Panc1 (cell line): ENCODE measurements around the gene ENGASE. TPM values are rescaled to one million over a fixed set of nuclear protein-coding genes. Genes with fewer than 3 reads are reported as not detected.

Source experiments
- ATAC-seq: fragments of 200-7000 bp; cut with Tn5 transposase; 2 replicates; pipeline ENCODE4 v1.9.1; 2020; ENCODE audit warnings: mild to moderate bottlenecking, moderate library complexity
- BruUV-seq: library from RNA; stranded (reverse); fragments of 400-500 nt; replicated peaks from 2 replicates; lab custom pipeline; 2021; lab: Mats Ljungman, UMichigan
- CTCF ChIA-PET: fragments of 300-600 bp; sonication (Branson Sonifier 250); formaldehyde crosslinking; loops from one replicate; lab custom pipeline; 2022; ENCODE audit warnings: antibody characterized with exemption; lab: Charles Lee
- POLR2A ChIA-PET: fragments of 300-600 bp; sonication (Branson Sonifier 250); formaldehyde crosslinking; loops from one replicate; lab custom pipeline; 2022; ENCODE audit warnings: antibody characterized with exemption; lab: Charles Lee
- DNase-seq: peaks from one replicate; pipeline ENCODE4 v3.0.0-alpha.2; 2010; ENCODE audit warnings: low read depth, low spot score
- H3K27ac ChIP-seq: 2 replicates; pipeline ENCODE4 v1.5.1; 2011; ENCODE audit warnings: mild to moderate bottlenecking, low read length, inconsistent platforms
- H3K27me3 ChIP-seq: fragments of 200-500 bp; sonication (Bioruptor generic); 2 replicates; pipeline ENCODE4 v1.6.0; 2014; ENCODE audit warnings: low read length, inconsistent platforms; ENCODE audit not compliant: control insufficient read depth, insufficient read depth
- H3K36me3 ChIP-seq: fragments of 200-500 bp; sonication (Bioruptor generic); 2 replicates; pipeline ENCODE4 v1.5.1; 2014; ENCODE audit warnings: inconsistent platforms, mild to moderate bottlenecking, low read length, moderate library complexity; ENCODE audit not compliant: control insufficient read depth, insufficient read depth
- H3K4me1 ChIP-seq: 2 replicates; pipeline ENCODE4 v1.5.1; 2011; ENCODE audit warnings: inconsistent platforms, mild to moderate bottlenecking, low read length, moderate library complexity; ENCODE audit not compliant: control insufficient read depth, insufficient read depth
- H3K4me3 ChIP-seq, 2 experiments: 2 replicates each; pipeline ENCODE4 v1.5.1; 2011 to 2012; ENCODE audit warnings: low read depth in 2 of 2, low read length in 2 of 2, mild to moderate bottlenecking in 2 of 2, inconsistent platforms in 1 of 2, moderate library complexity in 1 of 2
- H3K9me3 ChIP-seq: fragments of 200-500 bp; sonication (Bioruptor generic); 2 replicates; pipeline ENCODE4 v1.5.1; 2014; ENCODE audit warnings: low read depth, mild to moderate bottlenecking, inconsistent platforms, low read length, moderate library complexity; ENCODE audit not compliant: control insufficient read depth, insufficient read depth
- CTCF ChIP-seq: fragments of 450-650 bp; IDR thresholded peaks from 2 replicates; pipeline ENCODE4 v1.5.1; 2017; ENCODE audit warnings: mild to moderate bottlenecking
- POLR2AphosphoS5 ChIP-seq: IDR thresholded peaks from 2 replicates; pipeline ENCODE4 v1.6.1; 2012; ENCODE audit warnings: mild to moderate bottlenecking, low read depth, low read length, moderate library complexity
- SIN3A ChIP-seq: IDR thresholded peaks from 2 replicates; pipeline ENCODE4 v1.6.1; 2012; ENCODE audit warnings: low read depth, mild to moderate bottlenecking, low read length, moderate library complexity, borderline replicate concordance; ENCODE audit not compliant: insufficient read depth
- TCF7L2 ChIP-seq: IDR thresholded peaks from 2 replicates; pipeline ENCODE4 v1.6.1; 2011; ENCODE audit warnings: mild to moderate bottlenecking, low read depth, low read length, inconsistent platforms
- in situ Hi-C: cut with HindIII; loops from 2 replicates; pipeline ENCODE4 v1.10.0; 2016; ENCODE audit warnings: low sequenced_read_pairs, low pct_unique_long_range_greater_than_20kb
- intact Hi-C: fragments of 100-400 bp; cut with micrococcal nuclease; formaldehyde crosslinking; loops from one replicate; pipeline ENCODE4 v1.10.0; 2022; ENCODE audit not compliant: unreplicated experiment
- total RNA-seq: library from RNA; stranded (reverse); gene quantifications from one replicate; pipeline ENCODE4 v1.2.1, GENCODE V29; 2021; ENCODE audit not compliant: unreplicated experiment
- TF ChIP-seq, protein P1 (sequence below), 2 experiments: IDR thresholded peaks; 2 replicates each; pipeline ENCODE4 v1.6.1; 2011 to 2012; ENCODE audit warnings: low read depth in 2 of 2, control low read depth in 1 of 2, low read length in 1 of 2, mild to moderate bottlenecking in 1 of 2, moderate library complexity in 1 of 2; ENCODE audit not compliant: insufficient read depth in 1 of 2

Gene ENGASE
- total RNA-seq, 1 experiment from 2014 or later: 32.3 TPM

- no TSS peak for BruUV-seq
- ChIA-PET POLR2A (no interaction called here), CTCF (interaction anchor here (0.6 kb wide), 1 partner anchor 47 kb away, joined by 4 read pairs; no protein-coding TSS in a partner anchor)
- no peaks in the 10 kb centered on the region; the same call in 1 of the 2 replicates for H3K27me3 ChIP-seq
- TF ChIP-seq TCF7L2: no peak
- TF ChIP-seq POLR2AphosphoS5: no peak
- no peak for TF ChIP-seq SIN3A
- TF ChIP-seq, protein P1, sequence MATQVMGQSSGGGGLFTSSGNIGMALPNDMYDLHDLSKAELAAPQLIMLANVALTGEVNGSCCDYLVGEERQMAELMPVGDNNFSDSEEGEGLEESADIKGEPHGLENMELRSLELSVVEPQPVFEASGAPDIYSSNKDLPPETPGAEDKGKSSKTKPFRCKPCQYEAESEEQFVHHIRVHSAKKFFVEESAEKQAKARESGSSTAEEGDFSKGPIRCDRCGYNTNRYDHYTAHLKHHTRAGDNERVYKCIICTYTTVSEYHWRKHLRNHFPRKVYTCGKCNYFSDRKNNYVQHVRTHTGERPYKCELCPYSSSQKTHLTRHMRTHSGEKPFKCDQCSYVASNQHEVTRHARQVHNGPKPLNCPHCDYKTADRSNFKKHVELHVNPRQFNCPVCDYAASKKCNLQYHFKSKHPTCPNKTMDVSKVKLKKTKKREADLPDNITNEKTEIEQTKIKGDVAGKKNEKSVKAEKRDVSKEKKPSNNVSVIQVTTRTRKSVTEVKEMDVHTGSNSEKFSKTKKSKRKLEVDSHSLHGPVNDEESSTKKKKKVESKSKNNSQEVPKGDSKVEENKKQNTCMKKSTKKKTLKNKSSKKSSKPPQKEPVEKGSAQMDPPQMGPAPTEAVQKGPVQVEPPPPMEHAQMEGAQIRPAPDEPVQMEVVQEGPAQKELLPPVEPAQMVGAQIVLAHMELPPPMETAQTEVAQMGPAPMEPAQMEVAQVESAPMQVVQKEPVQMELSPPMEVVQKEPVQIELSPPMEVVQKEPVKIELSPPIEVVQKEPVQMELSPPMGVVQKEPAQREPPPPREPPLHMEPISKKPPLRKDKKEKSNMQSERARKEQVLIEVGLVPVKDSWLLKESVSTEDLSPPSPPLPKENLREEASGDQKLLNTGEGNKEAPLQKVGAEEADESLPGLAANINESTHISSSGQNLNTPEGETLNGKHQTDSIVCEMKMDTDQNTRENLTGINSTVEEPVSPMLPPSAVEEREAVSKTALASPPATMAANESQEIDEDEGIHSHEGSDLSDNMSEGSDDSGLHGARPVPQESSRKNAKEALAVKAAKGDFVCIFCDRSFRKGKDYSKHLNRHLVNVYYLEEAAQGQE (IDR thresholded peaks at IDR 0.05; ENCODE audit: insufficient read depth in 1 of 2, low read depth in 2 of 2, low read length in 1 of 2): no peak
- no peak for TF ChIP-seq CTCF
- H3K4me3 ChIP-seq: no peak overlapping the region
- no peak overlapping the region for H3K27ac ChIP-seq
- H3K36me3 ChIP-seq: no peaks in the 10 kb centered on the region
- no peaks in the 10 kb centered on the region for H3K4me1 ChIP-seq
- ATAC-seq (no peak), DNase-seq (no peak)
- in situ Hi-C loops (no loop called here), intact Hi-C loops (no loop called here)
- no peaks in the 10 kb centered on the region for H3K9me3 ChIP-seq
These were observed 27.7 kb upstream of the ENGASE start for GRCh38 chr17:79046916-79047280.

DNA sequence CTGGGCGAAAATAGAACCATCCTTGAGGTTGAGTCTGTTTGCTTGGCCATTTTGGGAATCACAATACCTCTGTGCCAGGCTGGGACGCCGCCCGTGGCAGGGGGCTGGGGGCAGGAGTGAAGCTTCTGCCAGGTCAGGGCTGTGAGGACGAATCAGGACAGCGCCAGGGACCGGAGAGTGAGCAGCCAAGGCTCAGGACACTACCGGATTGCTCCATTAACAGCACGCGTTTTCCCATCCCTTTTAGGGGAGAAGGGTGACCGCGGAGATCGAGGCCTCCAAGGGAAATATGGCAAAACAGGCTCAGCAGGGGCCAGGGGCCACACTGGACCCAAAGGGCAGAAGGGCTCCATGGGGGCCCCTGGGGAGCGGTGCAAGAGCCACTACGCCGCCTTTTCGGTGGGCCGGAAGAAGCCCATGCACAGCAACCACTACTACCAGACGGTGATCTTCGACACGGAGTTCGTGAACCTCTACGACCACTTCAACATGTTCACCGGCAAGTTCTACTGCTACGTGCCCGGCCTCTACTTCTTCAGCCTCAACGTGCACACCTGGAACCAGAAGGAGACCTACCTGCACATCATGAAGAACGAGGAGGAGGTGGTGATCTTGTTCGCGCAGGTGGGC lies 27.2 kb upstream of the ENGASE start:
- TF ChIP-seq, protein P1 (IDR thresholded peaks at IDR 0.05; ENCODE audit: insufficient read depth in 1 of 2, low read depth in 2 of 2, low read length in 1 of 2): no peak
- no peak for TF ChIP-seq CTCF
- TF ChIP-seq POLR2AphosphoS5: no peak
- no peak for TF ChIP-seq TCF7L2
- TF ChIP-seq SIN3A: no peak
- CTCF ChIA-PET: interaction anchor here (0.6 kb wide), 1 partner anchor 47 kb away, joined by 4 read pairs; no protein-coding TSS in a partner anchor
- no peak for DNase-seq
- Histone ChIP-seq H3K27ac (no peak overlapping the region), H3K27me3 (no peaks in the 10 kb centered on the region; the same call in 1 of the 2 replicates), H3K4me3 (no peak overlapping the region), H3K36me3 (no peaks in the 10 kb centered on the region), H3K9me3 (no peaks in the 10 kb centered on the region), H3K4me1 (no peaks in the 10 kb centered on the region)
- POLR2A ChIA-PET: no interaction called here
- no TSS peak for BruUV-seq
- intact Hi-C loops (no loop called here), in situ Hi-C loops (no loop called here)
- no peak for ATAC-seq
